ENCODE results near the gene HS1BP3. TPM values are rescaled to one million over a fixed set of nuclear protein-coding genes. Genes with fewer than 3 reads are reported as not detected.

The HS1BP3 gene
- total and polyA plus RNA-seq, 2 of the 13 experiments (the other 11 are each of a cell fraction or from before 2014, with no cell fraction given): 15.2 to 22.0 TPM

- no peak for TF ChIP-seq IRF9 (CRISPR knock-in tag; IDR thresholded peaks at IDR 0.05; ENCODE audit: borderline replicate concordance)
- no peak for TF ChIP-seq BHLHE40 (IDR thresholded peaks at IDR 0.05; ENCODE audit: low read length)
- TF ChIP-seq, protein P1, sequence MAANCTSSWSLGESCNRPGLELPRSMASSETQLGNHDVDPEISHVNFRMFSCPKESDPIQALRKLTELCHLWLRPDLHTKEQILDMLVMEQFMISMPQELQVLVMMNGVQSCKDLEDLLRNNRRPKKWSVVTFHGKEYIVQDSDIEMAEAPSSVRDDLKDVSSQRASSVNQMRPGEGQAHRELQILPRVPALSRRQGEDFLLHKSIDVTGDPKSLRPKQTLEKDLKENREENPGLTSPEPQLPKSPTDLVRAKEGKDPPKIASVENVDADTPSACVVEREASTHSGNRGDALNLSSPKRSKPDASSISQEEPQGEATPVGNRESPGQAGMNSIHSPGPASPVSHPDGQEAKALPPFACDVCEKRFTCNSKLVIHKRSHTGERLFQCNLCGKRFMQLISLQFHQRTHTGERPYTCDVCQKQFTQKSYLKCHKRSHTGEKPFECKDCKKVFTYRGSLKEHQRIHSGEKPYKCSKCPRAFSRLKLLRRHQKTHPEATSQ (CRISPR knock-in tag; IDR thresholded peaks at IDR 0.05; ENCODE audit: borderline replicate concordance): no peak
- TF ChIP-seq ZNF230 (CRISPR knock-in tag; IDR thresholded peaks at IDR 0.05): 0 out of 2 replicates have a peak, but pooled peaks have one; percentile 70
- TF ChIP-seq, protein P2, sequence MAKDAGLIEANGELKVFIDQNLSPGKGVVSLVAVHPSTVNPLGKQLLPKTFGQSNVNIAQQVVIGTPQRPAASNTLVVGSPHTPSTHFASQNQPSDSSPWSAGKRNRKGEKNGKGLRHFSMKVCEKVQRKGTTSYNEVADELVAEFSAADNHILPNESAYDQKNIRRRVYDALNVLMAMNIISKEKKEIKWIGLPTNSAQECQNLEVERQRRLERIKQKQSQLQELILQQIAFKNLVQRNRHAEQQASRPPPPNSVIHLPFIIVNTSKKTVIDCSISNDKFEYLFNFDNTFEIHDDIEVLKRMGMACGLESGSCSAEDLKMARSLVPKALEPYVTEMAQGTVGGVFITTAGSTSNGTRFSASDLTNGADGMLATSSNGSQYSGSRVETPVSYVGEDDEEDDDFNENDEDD (CRISPR knock-in tag; IDR thresholded peaks at IDR 0.05; ENCODE audit: borderline replicate concordance): no peak
- TF ChIP-seq AKAP8 (CRISPR knock-in tag; IDR thresholded peaks at IDR 0.05): no peak
- no peak for TF ChIP-seq ZFYVE20 (CRISPR knock-in tag; IDR thresholded peaks at IDR 0.05; ENCODE audit: borderline replicate concordance, low read depth)
- no peak for TF ChIP-seq HNRNPLL (IDR thresholded peaks at IDR 0.05; ENCODE audit: low read depth, low read length, poor library complexity, severe bottlenecking)
- no peak for TF ChIP-seq ZNF747 (CRISPR knock-in tag; IDR thresholded peaks at IDR 0.05; ENCODE audit: borderline replicate concordance)
- TF ChIP-seq ZBTB42 (CRISPR knock-in tag; IDR thresholded peaks at IDR 0.05): no peak
- TF ChIP-seq THYN1 (CRISPR knock-in tag; IDR thresholded peaks at IDR 0.05; ENCODE audit: borderline replicate concordance, low read depth): no peak
- no peak for TF ChIP-seq NR2F2 (IDR thresholded peaks at IDR 0.05; ENCODE audit: borderline replicate concordance, low read depth)
- 0 out of 2 replicates have a peak, but pooled peaks have one; percentile 39 for TF ChIP-seq HOXA5 (CRISPR knock-in tag; IDR thresholded peaks at IDR 0.05)
- no peak for TF ChIP-seq GTF2F1 (IDR thresholded peaks at IDR 0.05; ENCODE audit: low read length)
- TF ChIP-seq NR2C2 (CRISPR knock-in tag; IDR thresholded peaks at IDR 0.05; ENCODE audit: borderline replicate concordance): 0 out of 2 replicates have a peak, but pooled peaks have one; percentile 14
- peak; percentile 85 for TF ChIP-seq ZBTB7B (CRISPR knock-in tag; IDR thresholded peaks at IDR 0.05)
- no peak for TF ChIP-seq ZNF547 (CRISPR knock-in tag; IDR thresholded peaks at IDR 0.05)
- no peak for TF ChIP-seq FIP1L1 (IDR thresholded peaks at IDR 0.05; ENCODE audit: borderline replicate concordance, insufficient read depth, low read depth, low read length)
- no peak for TF ChIP-seq TEAD3 (CRISPR knock-in tag; optimal IDR thresholded peaks at IDR 0.05; ENCODE audit: borderline replicate concordance)
- TF ChIP-seq SP2 (CRISPR knock-in tag; IDR thresholded peaks at IDR 0.05): no peak
- TF ChIP-seq JARID2 (CRISPR knock-in tag; IDR thresholded peaks at IDR 0.05; ENCODE audit: insufficient replicate concordance): no peak
- TF ChIP-seq TCF7 (IDR thresholded peaks at IDR 0.05; ENCODE audit: low read depth): no peak
- no peak for TF ChIP-seq SMARCE1 (IDR thresholded peaks at IDR 0.05; ENCODE audit: borderline replicate concordance)
- TF ChIP-seq HOXA9 (CRISPR knock-in tag; IDR thresholded peaks at IDR 0.05; ENCODE audit: borderline replicate concordance): no peak
- 0 out of 2 replicates have a peak, but pooled peaks have one; percentile 43 for TF ChIP-seq ZNF543 (CRISPR knock-in tag; IDR thresholded peaks at IDR 0.05)
Observed at GRCh38 chr2:20569464-20570223, 81.3 kb downstream of the HS1BP3 start (continued).

Measured in HepG2 (cell line).